OCI-LY3 (cell line): ENCODE measurements around the gene NOS1AP.

ENCODE experiments used
- EZH2phosphoT487 ChIP-seq: fragments of 200-600 bp; shearing (Covaris generic); IDR thresholded peaks from 2 replicates; pipeline ENCODE4 v1.6.1; 2018; ENCODE audit warnings: antibody characterized with exemption, mixed run types, low read depth
- TF ChIP-seq, protein P1 (sequence below): fragments of 200-600, 300-600 bp; sonication (generic); IDR thresholded peaks from 2 replicates; pipeline ENCODE4 v1.5.1; 2014; ENCODE audit warnings: antibody characterized with exemption, low read length, low read depth

DNA sequence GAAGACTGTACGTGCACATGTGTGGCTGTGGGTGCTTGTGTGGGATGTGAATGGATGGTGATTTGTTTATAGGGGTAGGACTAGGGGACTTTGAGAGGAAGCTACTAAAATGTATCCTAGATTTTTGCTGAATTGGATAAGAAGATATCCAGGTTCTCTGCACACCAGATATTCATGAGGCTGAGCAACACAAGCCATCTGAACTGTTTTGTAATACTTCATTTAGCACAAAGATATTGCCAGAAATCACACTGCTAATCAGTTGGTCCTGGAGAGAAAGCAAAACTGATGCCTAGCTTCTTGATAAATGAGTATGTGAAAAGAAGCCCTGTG is 135.3 kb downstream of the NOS1AP start:
- TF ChIP-seq, protein P1, sequence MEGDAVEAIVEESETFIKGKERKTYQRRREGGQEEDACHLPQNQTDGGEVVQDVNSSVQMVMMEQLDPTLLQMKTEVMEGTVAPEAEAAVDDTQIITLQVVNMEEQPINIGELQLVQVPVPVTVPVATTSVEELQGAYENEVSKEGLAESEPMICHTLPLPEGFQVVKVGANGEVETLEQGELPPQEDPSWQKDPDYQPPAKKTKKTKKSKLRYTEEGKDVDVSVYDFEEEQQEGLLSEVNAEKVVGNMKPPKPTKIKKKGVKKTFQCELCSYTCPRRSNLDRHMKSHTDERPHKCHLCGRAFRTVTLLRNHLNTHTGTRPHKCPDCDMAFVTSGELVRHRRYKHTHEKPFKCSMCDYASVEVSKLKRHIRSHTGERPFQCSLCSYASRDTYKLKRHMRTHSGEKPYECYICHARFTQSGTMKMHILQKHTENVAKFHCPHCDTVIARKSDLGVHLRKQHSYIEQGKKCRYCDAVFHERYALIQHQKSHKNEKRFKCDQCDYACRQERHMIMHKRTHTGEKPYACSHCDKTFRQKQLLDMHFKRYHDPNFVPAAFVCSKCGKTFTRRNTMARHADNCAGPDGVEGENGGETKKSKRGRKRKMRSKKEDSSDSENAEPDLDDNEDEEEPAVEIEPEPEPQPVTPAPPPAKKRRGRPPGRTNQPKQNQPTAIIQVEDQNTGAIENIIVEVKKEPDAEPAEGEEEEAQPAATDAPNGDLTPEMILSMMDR: no peak
- TF ChIP-seq EZH2phosphoT487: no peak
